ENCODE data around the gene GPRC5C.
A peak's percentile ranks its signal among the peaks of the same experiment; 100 is the strongest.

DNA sequence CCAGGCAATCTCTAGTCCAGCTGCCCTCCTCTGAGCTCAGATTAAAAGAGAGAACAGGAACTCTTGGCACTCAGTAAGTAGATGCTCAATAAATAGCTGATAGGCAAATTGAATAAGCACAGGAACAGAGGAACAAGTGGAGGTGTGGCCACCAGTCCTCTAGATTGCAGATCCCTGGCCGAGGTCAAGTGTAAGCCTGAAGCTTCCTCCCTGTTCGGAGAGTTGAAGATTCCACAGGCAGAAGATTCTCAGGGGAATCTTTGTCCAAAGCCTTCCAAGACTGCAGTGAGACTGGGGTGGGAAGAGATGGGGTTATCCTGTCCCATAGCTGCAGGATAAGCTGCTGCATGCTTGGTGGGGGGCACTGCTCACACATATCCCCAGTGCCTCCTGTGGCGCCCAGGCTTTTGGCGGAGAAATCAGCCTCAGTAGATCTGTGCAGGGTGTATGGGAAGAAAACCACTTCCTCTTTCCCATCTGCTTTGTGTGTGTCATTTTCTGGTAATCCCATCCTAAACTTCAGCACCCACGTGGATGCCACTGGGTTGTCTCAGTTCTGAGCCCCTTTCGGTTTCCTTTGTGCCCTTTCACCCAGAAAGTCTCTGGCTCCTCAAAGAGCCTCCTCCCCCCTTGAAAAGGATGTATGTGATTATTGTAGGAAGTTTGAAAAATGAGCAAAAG, 46.7 kb downstream of the GPRC5C start:
- peak in 1 of 2 donors; percentile 20 for TF ChIP-seq EP300 (IDR thresholded peaks at IDR 0.05)
- TF ChIP-seq, protein P1, sequence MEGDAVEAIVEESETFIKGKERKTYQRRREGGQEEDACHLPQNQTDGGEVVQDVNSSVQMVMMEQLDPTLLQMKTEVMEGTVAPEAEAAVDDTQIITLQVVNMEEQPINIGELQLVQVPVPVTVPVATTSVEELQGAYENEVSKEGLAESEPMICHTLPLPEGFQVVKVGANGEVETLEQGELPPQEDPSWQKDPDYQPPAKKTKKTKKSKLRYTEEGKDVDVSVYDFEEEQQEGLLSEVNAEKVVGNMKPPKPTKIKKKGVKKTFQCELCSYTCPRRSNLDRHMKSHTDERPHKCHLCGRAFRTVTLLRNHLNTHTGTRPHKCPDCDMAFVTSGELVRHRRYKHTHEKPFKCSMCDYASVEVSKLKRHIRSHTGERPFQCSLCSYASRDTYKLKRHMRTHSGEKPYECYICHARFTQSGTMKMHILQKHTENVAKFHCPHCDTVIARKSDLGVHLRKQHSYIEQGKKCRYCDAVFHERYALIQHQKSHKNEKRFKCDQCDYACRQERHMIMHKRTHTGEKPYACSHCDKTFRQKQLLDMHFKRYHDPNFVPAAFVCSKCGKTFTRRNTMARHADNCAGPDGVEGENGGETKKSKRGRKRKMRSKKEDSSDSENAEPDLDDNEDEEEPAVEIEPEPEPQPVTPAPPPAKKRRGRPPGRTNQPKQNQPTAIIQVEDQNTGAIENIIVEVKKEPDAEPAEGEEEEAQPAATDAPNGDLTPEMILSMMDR (IDR thresholded peaks at IDR 0.05), result no peak
